K562 treated with DMSO at 1 percent for 12 hours (cell line): Measurements from ENCODE around the gene SH2D7. TPM values are rescaled to one million over a fixed set of nuclear protein-coding genes. Genes with fewer than 3 reads are reported as not detected.

Experiments used
- total RNA-seq: library from RNA; unstranded; fragments of 300-600 nt; gene quantifications from 2 replicates; pipeline ENCODE4 v1.2.3, GENCODE V29; 2022; ENCODE audit not compliant: insufficient read depth

SH2D7 gene
- not detected in 2 replicates for total RNA-seq

GRCh38 chr15:78092261-78093041 is at the start of gene SH2D7:
Gene SH2D7 (plus strand): TSS chr15:78092561. CDS start chr15:78092585, 24 bp downstream.

GRCh38 chr15:78077053-78077870 is 15.1 kb upstream of the SH2D7 start, which contains the start of gene TBC1D2B:
Gene TBC1D2B (minus strand): TSS chr15:78077711. CDS start chr15:78077652, 59 bp downstream.

GRCh38 chr15:78131295-78132061 is 39.1 kb downstream of the SH2D7 start, which contains the start of gene CIB2:
Gene CIB2 (minus strand): TSS chr15:78131445. CDS start chr15:78131215, 230 bp downstream.

GRCh38 chr15:78149068-78149804 is 56.9 kb downstream of the SH2D7 start, which contains the start of gene IDH3A:
Gene IDH3A (plus strand): TSS chr15:78149362. CDS start chr15:78149404, 42 bp downstream.

Other genes starting within 250 kb of the SH2D7 start
- 7.2 and 20.8 TPM in 2 replicates for gene TBC1D2B, start 14.8 kb upstream of the SH2D7 start, total RNA-seq
- 29.5 and 41.7 TPM in 2 replicates for gene CIB2, start 38.9 kb downstream of the SH2D7 start, total RNA-seq
- 22.3 and 50.6 TPM in 2 replicates for gene IDH3A, start 56.8 kb downstream of the SH2D7 start, total RNA-seq
- gene ACSBG1, start 142.0 kb downstream of the SH2D7 start, total RNA-seq = 1.5 and 4.7 TPM in 2 replicates
- gene DNAJA4, start 172.0 kb downstream of the SH2D7 start, total RNA-seq = 0.78 and 0.96 TPM in 2 replicates
- gene SKIC8, start 207.0 kb downstream of the SH2D7 start, total RNA-seq = 51.5 and 57.5 TPM in 2 replicates
- gene CRABP1, start 247.8 kb downstream of the SH2D7 start, total RNA-seq = not detected in 2 replicates